ENCODE results near the gene SCAMP3.
A peak's percentile ranks its signal among the peaks of the same experiment; 100 is the strongest.

DNA sequence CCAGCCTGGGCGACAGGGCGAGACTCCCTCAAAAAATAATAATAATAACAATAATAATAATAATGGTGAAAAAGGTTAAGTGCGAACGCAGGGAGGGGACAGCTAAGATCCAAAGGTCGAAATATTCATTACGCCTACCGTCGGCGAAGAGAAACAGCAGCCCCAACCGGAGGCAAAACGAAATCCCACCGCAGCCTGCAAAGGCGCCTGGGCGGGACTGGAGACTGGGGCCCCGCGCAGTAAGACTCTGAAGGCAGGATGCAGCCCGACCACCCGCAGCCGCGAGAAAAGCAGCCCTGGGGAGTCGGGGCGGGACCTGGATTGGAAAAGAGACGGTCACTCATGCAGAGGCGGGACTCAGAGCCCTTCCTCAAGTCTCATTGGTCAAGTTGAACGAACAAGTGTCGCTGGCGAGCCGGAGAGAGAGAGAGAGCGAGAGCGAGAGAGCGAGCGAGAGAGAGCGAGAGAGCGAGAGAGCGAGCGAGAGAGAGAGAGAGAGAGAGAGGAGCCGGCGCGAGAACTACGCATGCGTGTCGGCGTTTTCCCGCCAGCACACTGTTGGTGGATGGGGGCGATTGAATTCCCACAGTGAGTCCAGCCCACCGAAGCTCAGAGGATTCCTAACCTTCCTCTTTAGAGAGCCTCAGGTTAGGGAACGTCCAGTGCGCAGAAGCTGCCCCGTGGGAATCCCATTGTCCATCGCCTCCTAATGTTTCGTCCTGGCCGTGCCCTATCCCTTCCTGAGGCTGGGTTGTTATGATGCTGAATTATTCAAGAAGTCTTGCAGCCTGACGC, 17.6 kb downstream of the SCAMP3 start:
- TF ChIP-seq, protein P1, sequence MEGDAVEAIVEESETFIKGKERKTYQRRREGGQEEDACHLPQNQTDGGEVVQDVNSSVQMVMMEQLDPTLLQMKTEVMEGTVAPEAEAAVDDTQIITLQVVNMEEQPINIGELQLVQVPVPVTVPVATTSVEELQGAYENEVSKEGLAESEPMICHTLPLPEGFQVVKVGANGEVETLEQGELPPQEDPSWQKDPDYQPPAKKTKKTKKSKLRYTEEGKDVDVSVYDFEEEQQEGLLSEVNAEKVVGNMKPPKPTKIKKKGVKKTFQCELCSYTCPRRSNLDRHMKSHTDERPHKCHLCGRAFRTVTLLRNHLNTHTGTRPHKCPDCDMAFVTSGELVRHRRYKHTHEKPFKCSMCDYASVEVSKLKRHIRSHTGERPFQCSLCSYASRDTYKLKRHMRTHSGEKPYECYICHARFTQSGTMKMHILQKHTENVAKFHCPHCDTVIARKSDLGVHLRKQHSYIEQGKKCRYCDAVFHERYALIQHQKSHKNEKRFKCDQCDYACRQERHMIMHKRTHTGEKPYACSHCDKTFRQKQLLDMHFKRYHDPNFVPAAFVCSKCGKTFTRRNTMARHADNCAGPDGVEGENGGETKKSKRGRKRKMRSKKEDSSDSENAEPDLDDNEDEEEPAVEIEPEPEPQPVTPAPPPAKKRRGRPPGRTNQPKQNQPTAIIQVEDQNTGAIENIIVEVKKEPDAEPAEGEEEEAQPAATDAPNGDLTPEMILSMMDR (conservative IDR thresholded peaks at IDR 0.05; ENCODE audit: low read depth, low read length) = peak; percentile 56
- TF ChIP-seq POLR2A (IDR thresholded peaks at IDR 0.05; ENCODE audit: low read depth, low read length) = peak; percentile 91
- TF ChIP-seq MXI1 (IDR thresholded peaks at IDR 0.05; ENCODE audit: borderline replicate concordance, low read depth, low read length) = 0 out of 2 replicates have a peak, but pooled peaks have one; percentile 41
- no peak for TF ChIP-seq CEBPB (IDR thresholded peaks at IDR 0.05; ENCODE audit: low read depth, low read length)
- peak; percentile 80; the same call in 1 of the 2 replicates for TF ChIP-seq CHD1 (IDR thresholded peaks at IDR 0.05; ENCODE audit: low read depth, low read length)
- peak; percentile 32 for TF ChIP-seq RAD21 (IDR thresholded peaks at IDR 0.05; ENCODE audit: low read length)
- TF ChIP-seq BHLHE40 (IDR thresholded peaks at IDR 0.05; ENCODE audit: low read depth, low read length) = peak; percentile 75
- no peak for TF ChIP-seq MAFK (IDR thresholded peaks at IDR 0.05; ENCODE audit: low read depth, low read length)
- TF ChIP-seq NFE2L2 (IDR thresholded peaks at IDR 0.05; ENCODE audit: low read depth, low read length) = no peak
- TF ChIP-seq SMC3 (IDR thresholded peaks at IDR 0.05; ENCODE audit: low read depth, low read length) = 0 out of 2 replicates have a peak, but pooled peaks have one; percentile 25
- TF ChIP-seq RCOR1 (IDR thresholded peaks at IDR 0.05; ENCODE audit: insufficient replicate concordance, low read length) = peak; percentile 96
- TF ChIP-seq RFX5 (IDR thresholded peaks at IDR 0.05; ENCODE audit: low read depth, low read length) = 0 out of 2 replicates have a peak, but pooled peaks have one; percentile 8
